RWPE2 (cell line): ENCODE measurements around the gene ARMC8.

Source experiments
- ATAC-seq: fragments of 200-7000 bp; cut with Tn5 transposase; 3 replicates; pipeline ENCODE4 v1.9.1; 2021; ENCODE audit warnings: low read depth
- DNase-seq: peaks from one replicate; pipeline ENCODE4 v3.0.0-alpha.2; 2020; ENCODE audit warnings: low spot score
- H3K27ac ChIP-seq: fragments of 450-650 bp; 2 replicates; pipeline ENCODE4 v1.5.1; 2017; ENCODE audit warnings: mild to moderate bottlenecking; ENCODE audit not compliant: poor library complexity, severe bottlenecking
- H3K27me3 ChIP-seq: fragments of 250-450 bp; sonication (Bioruptor Pico); 2 replicates; pipeline ENCODE4 v1.5.1; 2021; ENCODE audit warnings: mild to moderate bottlenecking, moderate library complexity; ENCODE audit not compliant: insufficient read depth, poor library complexity, severe bottlenecking
- H3K36me3 ChIP-seq: fragments of 250-450 bp; sonication (Bioruptor Pico); 2 replicates; pipeline ENCODE4 v1.5.1; 2020; ENCODE audit warnings: low read depth, mild to moderate bottlenecking, moderate library complexity
- H3K4me1 ChIP-seq: fragments of 250-450 bp; sonication (Bioruptor Pico); 2 replicates; pipeline ENCODE4 v1.5.1; 2021; ENCODE audit warnings: mild to moderate bottlenecking, moderate library complexity; ENCODE audit not compliant: insufficient read depth, poor library complexity, severe bottlenecking
- H3K4me3 ChIP-seq: fragments of 250-450 bp; sonication (Bioruptor Pico); 2 replicates; pipeline ENCODE4 v1.5.1; 2021; ENCODE audit warnings: mild to moderate bottlenecking, moderate library complexity; ENCODE audit not compliant: severe bottlenecking
- H3K9me3 ChIP-seq: fragments of 250-450 bp; sonication (Bioruptor Pico); 2 replicates; pipeline ENCODE4 v1.5.1; 2021; ENCODE audit warnings: mild to moderate bottlenecking, moderate library complexity; ENCODE audit not compliant: severe bottlenecking
- TF ChIP-seq, protein P1 (sequence below): fragments of 450-650 bp; IDR thresholded peaks from one replicate; pipeline ENCODE4 v1.5.1; 2017; ENCODE audit warnings: mild to moderate bottlenecking, moderate library complexity; ENCODE audit not compliant: poor library complexity, severe bottlenecking

Gene ARMC8

DNA sequence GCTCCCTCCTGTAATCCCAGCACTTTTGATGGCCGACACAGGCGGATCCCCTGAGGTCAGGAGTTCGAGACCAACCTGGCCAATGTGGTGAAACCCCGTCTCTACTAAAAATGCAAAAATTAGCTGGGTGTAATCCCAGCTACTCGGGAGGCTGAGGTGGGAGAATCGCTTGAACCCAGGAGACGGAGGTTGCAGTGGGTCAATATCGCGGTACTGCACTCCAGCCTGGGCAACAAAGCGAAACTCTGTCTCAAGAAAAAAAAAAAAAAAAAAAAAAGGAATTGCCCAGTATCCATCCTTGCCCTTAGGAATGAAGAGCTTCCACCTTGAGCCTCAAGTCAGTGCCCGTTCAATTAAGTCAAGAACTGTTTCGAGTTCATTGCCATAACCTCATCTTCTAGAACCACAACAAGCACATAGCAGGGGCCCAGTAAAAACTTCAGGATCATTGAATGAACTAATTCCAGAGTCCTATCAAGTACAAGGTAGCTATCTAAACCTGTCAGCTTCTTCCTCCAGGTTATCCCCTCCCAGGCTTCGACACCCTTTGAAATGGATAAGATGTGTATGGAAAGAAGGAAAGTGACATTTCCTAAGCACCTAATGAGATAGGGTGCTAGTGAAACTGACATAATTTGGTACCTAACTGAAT, 13.2 kb upstream of the ARMC8 start:
- Histone ChIP-seq H3K36me3 (peaks cover 40% of the 10 kb centered on the region), H3K4me3 (peak overlapping the region; percentile 73), H3K27me3 (no peaks in the 10 kb centered on the region), H3K9me3 (no peaks in the 10 kb centered on the region), H3K27ac (peak overlapping the region; percentile 60), H3K4me1 (peaks cover 9% of the 10 kb centered on the region)
- DNase-seq (no peak), ATAC-seq (peak; percentile 26; the same call in 2 of the 3 replicates)
- TF ChIP-seq, protein P1, sequence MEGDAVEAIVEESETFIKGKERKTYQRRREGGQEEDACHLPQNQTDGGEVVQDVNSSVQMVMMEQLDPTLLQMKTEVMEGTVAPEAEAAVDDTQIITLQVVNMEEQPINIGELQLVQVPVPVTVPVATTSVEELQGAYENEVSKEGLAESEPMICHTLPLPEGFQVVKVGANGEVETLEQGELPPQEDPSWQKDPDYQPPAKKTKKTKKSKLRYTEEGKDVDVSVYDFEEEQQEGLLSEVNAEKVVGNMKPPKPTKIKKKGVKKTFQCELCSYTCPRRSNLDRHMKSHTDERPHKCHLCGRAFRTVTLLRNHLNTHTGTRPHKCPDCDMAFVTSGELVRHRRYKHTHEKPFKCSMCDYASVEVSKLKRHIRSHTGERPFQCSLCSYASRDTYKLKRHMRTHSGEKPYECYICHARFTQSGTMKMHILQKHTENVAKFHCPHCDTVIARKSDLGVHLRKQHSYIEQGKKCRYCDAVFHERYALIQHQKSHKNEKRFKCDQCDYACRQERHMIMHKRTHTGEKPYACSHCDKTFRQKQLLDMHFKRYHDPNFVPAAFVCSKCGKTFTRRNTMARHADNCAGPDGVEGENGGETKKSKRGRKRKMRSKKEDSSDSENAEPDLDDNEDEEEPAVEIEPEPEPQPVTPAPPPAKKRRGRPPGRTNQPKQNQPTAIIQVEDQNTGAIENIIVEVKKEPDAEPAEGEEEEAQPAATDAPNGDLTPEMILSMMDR, result no peak

DNA sequence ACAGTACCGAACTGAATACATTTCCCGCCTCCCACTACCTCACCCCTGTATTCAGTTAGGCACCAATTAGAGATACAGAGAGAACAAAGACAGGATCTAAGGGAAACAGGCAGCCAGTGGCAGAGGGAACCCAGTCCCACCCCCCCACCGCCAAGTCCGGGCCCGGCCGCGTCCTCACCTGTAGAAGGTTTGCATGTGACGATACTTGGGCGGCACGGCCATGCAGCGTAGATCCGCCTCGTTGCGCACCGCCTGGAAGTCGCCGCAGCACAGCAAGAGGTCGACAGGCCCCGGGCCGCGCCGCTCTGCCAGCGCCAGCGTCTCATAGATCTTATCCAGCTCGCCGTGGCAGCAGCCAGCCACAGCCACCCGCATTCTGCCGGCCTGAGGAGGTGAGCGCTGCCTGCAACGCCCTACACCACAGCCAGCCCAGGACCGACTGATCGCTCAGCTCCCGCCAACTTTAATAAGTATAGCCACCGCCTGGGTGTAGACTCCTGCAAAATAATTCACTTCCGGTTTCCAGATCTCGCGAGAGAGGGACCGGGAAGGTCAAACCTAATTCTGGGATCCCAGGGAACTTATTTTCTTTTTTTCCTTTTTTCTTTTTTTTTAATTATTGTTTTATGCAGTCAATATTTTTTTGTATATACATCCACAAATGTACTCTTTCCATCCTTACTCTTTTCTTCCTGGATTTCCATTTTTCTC, 12.5 kb upstream of the ARMC8 start, which contains the start of gene DBR1:
Gene DBR1, minus strand, starts transcription at position 501 of the 711 bp plus-strand sequence. Its CDS starts 126 bp downstream, at position 375.
- DNase-seq (peak; percentile 68), ATAC-seq (peak; percentile 93)
- Histone ChIP-seq H3K4me3 (peak within 1 kb of the TSS; percentile 73), H3K27me3 (no peaks in the 10 kb centered on the region), H3K9me3 (no peaks in the 10 kb centered on the region), H3K27ac (peak within 1 kb of the TSS; percentile 60), H3K36me3 (peaks cover 33% of the 10 kb centered on the region), H3K4me1 (peaks cover 9% of the 10 kb centered on the region)
- TF ChIP-seq, protein P1, result no peak

DNA sequence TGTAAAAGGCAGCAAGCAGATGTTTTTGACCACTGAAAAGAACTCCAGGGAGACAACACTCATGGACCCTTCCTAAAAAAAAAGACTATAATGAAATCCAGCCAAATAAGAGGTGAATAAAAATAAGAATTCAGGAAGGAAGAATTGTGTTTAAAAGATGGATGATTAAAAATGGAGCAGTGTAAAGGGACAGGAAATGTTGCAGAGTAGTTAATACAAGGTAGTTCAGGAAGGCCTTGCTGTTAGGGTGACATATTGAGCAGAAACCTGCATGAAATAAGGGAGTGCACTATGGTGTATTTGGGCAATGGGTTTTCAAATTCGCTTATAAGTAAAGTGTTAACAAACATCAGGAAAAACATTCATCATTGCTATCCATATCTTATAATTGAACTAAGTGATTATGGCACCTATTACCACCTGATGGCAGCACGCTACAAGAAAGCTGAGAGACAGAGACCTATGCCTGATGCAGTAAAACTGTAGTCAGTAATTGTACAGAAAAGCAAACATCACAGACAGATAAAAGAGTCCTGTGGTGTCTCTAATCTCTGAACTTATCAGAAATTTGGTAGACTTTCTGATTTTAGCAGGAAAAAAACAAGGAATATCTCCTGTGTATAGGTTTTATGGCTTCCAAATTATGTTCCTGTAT, 6.6 kb upstream of the ARMC8 start:
- no peaks in the 10 kb centered on the region for H3K36me3 ChIP-seq
- no peak overlapping the region for H3K27ac ChIP-seq
- peak; percentile 94 for ATAC-seq
- no peak overlapping the region for H3K4me3 ChIP-seq
- H3K27me3 ChIP-seq, result no peaks in the 10 kb centered on the region
- DNase-seq, result no peak
- no peaks in the 10 kb centered on the region for H3K9me3 ChIP-seq
- TF ChIP-seq, protein P1, result peak; percentile 89
- no peaks in the 10 kb centered on the region for H3K4me1 ChIP-seq

DNA sequence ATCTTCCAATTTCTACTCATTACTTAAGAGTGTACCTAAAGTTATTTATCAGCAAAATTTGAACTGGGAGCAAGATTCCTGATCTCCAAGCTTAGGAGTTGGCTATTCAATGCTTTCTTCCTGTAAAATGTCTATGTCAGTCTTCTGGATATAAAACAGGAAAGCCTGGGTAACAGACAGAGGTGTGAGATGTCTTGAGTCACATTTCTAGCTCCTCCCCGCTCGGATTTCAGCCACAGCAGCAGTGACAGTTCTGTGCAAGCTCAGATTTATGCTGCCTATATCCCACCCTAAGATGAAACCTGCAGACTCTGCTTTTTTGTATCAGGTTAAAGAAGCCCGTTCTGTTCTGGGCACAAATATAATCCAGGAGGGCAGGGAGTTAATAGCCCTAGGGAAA, 2.1 kb upstream of the ARMC8 start:
- Histone ChIP-seq H3K36me3 (peaks cover 7% of the 10 kb centered on the region), H3K4me3 (no peak overlapping the region), H3K27ac (no peak overlapping the region), H3K4me1 (peaks cover 12% of the 10 kb centered on the region), H3K27me3 (no peaks in the 10 kb centered on the region), H3K9me3 (no peaks in the 10 kb centered on the region)
- ATAC-seq (no peak), DNase-seq (no peak)
- TF ChIP-seq, protein P1, result no peak
